IMR-90 (cell line): ENCODE data around the gene FAXC. TPM values are rescaled to one million over a fixed set of nuclear protein-coding genes. Genes with fewer than 3 reads are reported as not detected.

Source experiments
- ATAC-seq: fragments of 200-7000 bp; cut with Tn5 transposase; 2 replicates; pipeline ENCODE4 v1.9.1; 2020; ENCODE audit warnings: low read depth, mild to moderate bottlenecking, moderate library complexity
- BruUV-seq: library from RNA; stranded (reverse); fragments of 400-500 nt; replicated peaks from 2 replicates; lab custom pipeline; 2021; lab: Mats Ljungman, UMichigan
- CTCF ChIA-PET: fragments of 300-600 bp; formaldehyde crosslinking; extraction: SDS; loops from one replicate; lab custom pipeline; 2021; ENCODE audit warnings: antibody characterized with exemption; lab: Yijun Ruan, JAX
- POLR2A ChIA-PET: fragments of 300-600 bp; sonication (Branson Sonifier 250); formaldehyde crosslinking; loops from one replicate; lab custom pipeline; 2022; ENCODE audit warnings: antibody characterized with exemption; ENCODE audit not compliant: unreplicated experiment; lab: Charles Lee
- DNase-seq: peaks from one replicate; pipeline ENCODE4 v3.0.0; 2013
- H2AFZ ChIP-seq: replicated peaks from 2 replicates; pipeline ENCODE3; 2013; ENCODE audit warnings: low read length, mild to moderate bottlenecking; ENCODE audit not compliant: poor library complexity
- H2AK5ac ChIP-seq: 2 replicates; pipeline ENCODE4 v1.6.1; 2013; ENCODE audit warnings: low read depth, low read length, inconsistent platforms
- H2AK9ac ChIP-seq: replicated peaks from 2 replicates; pipeline ENCODE3; 2013; ENCODE audit warnings: mild to moderate bottlenecking, low read depth, low read length, moderate library complexity; ENCODE audit not compliant: poor library complexity
- H2BK120ac ChIP-seq: 2 replicates; pipeline ENCODE4 v1.6.1; 2013; ENCODE audit warnings: low read depth, low read length, inconsistent platforms
- H2BK15ac ChIP-seq: 3 replicates; pipeline ENCODE4 v1.6.1; 2013; ENCODE audit warnings: low read depth, low read length, inconsistent platforms
- H2BK20ac ChIP-seq: 2 replicates; pipeline ENCODE4 v1.6.1; 2013; ENCODE audit warnings: low read depth, mild to moderate bottlenecking, inconsistent platforms, low read length, moderate library complexity
- H2BK5ac ChIP-seq: 2 replicates; pipeline ENCODE4 v1.6.1; 2013; ENCODE audit warnings: mild to moderate bottlenecking, low read depth, low read length, inconsistent platforms; ENCODE audit not compliant: poor library complexity, severe bottlenecking
- H3K14ac ChIP-seq: replicated peaks from 2 replicates; pipeline ENCODE4 v1.6.1; 2013; ENCODE audit warnings: low read depth, low read length, inconsistent platforms
- H3K18ac ChIP-seq: 2 replicates; pipeline ENCODE4 v1.6.1; 2013; ENCODE audit warnings: low read depth, low read length, control low read depth
- H3K23ac ChIP-seq: 2 replicates; pipeline ENCODE4 v1.6.1; 2013; ENCODE audit warnings: low read depth, low read length, inconsistent platforms
- H3K27ac ChIP-seq: 2 replicates; pipeline ENCODE4 v1.5.1; 2013; ENCODE audit warnings: mild to moderate bottlenecking, control low read depth, low read length; ENCODE audit not compliant: insufficient read depth
- H3K27me3 ChIP-seq: 2 replicates; pipeline ENCODE4 v1.6.1; 2013; ENCODE audit warnings: low read length; ENCODE audit not compliant: control insufficient read depth, insufficient read depth
- H3K36me3 ChIP-seq: 2 replicates; pipeline ENCODE4 v1.6.1; 2013; ENCODE audit warnings: low read length, mixed read lengths; ENCODE audit not compliant: control insufficient read depth, insufficient read depth
- H3K4ac ChIP-seq: 2 replicates; pipeline ENCODE4 v1.6.1; 2013; ENCODE audit warnings: low read depth, low read length, inconsistent platforms
- H3K4me1 ChIP-seq: 2 replicates; pipeline ENCODE4 v1.6.1; 2013; ENCODE audit warnings: low read length, mixed read lengths; ENCODE audit not compliant: control insufficient read depth, insufficient read depth
- H3K4me2 ChIP-seq: 2 replicates; pipeline ENCODE4 v1.6.1; 2013; ENCODE audit warnings: low read depth, mild to moderate bottlenecking, control low read depth, low read length, moderate library complexity
- H3K4me3 ChIP-seq: 2 replicates; pipeline ENCODE4 v1.5.1; 2013; ENCODE audit warnings: low read depth, mild to moderate bottlenecking, control low read depth, low read length, moderate library complexity; ENCODE audit not compliant: insufficient read depth
- H3K56ac ChIP-seq: 2 replicates; pipeline ENCODE4 v1.6.1; 2013; ENCODE audit warnings: low read length, inconsistent platforms; ENCODE audit not compliant: insufficient read depth; ENCODE audit errors: extremely low read depth
- H3K79me1 ChIP-seq, 2 experiments: 2 replicates each; pipeline ENCODE4 v1.6.1; 2013; ENCODE audit warnings: low read length in 2 of 2, inconsistent platforms in 1 of 2, low read depth in 1 of 2
- H3K9ac ChIP-seq: 2 replicates; pipeline ENCODE4 v1.6.1; 2013; ENCODE audit warnings: low read depth, low read length, control low read depth
- H3K9me1 ChIP-seq: 2 replicates; pipeline ENCODE4 v1.6.1; 2013; ENCODE audit warnings: low read length, inconsistent platforms; ENCODE audit not compliant: insufficient read depth
- H3K9me3 ChIP-seq: 2 replicates; pipeline ENCODE4 v1.6.1; 2013; ENCODE audit warnings: low read length; ENCODE audit not compliant: control insufficient read depth, insufficient read depth
- H4K20me1 ChIP-seq: 2 replicates; pipeline ENCODE4 v1.6.1; 2013; ENCODE audit warnings: low read length, inconsistent platforms; ENCODE audit not compliant: insufficient read depth
- H4K5ac ChIP-seq: 2 replicates; pipeline ENCODE4 v1.6.1; 2013; ENCODE audit warnings: mild to moderate bottlenecking, low read depth, low read length, control low read depth
- H4K8ac ChIP-seq, 2 experiments: 2 replicates each; pipeline ENCODE4 v1.6.1; 2013; ENCODE audit warnings: low read depth in 2 of 2, low read length in 2 of 2, control low read depth in 1 of 2, inconsistent platforms in 1 of 2
- H4K91ac ChIP-seq: 2 replicates; pipeline ENCODE4 v1.6.1; 2013; ENCODE audit warnings: low read depth, low read length, inconsistent platforms; ENCODE audit not compliant: insufficient read depth
- BHLHE40 ChIP-seq: fragments of 150-350 bp; IDR thresholded peaks from 2 replicates; pipeline ENCODE4 v1.6.1; 2016; ENCODE audit warnings: mild to moderate bottlenecking, low read depth, low read length
- CEBPB ChIP-seq: IDR thresholded peaks from 2 replicates; pipeline ENCODE4 v1.6.1; 2012; ENCODE audit warnings: low read depth, low read length, improper control_type of control experiment
- CHD1 ChIP-seq: IDR thresholded peaks from 2 replicates; pipeline ENCODE4 v1.6.1; 2012; ENCODE audit warnings: low read depth, low read length, improper control_type of control experiment
- CTCF ChIP-seq: conservative IDR thresholded peaks from 2 replicates; pipeline ENCODE4 v1.5.1; 2012; ENCODE audit warnings: mild to moderate bottlenecking, low read depth, low read length, improper control_type of control experiment
- ELK1 ChIP-seq: fragments of 150-350 bp; IDR thresholded peaks from 2 replicates; pipeline ENCODE4 v1.6.1; 2016; ENCODE audit warnings: low read depth, mild to moderate bottlenecking, low read length, moderate library complexity, borderline replicate concordance
- FOS ChIP-seq: fragments of 150-350 bp; IDR thresholded peaks from 2 replicates; pipeline ENCODE4 v1.6.1; 2016; ENCODE audit warnings: low read depth, low read length
- MAFK ChIP-seq: IDR thresholded peaks from 2 replicates; pipeline ENCODE4 v1.6.1; 2012; ENCODE audit warnings: low read depth, low read length, improper control_type of control experiment
- MXI1 ChIP-seq: IDR thresholded peaks from 2 replicates; pipeline ENCODE4 v1.6.1; 2012; ENCODE audit warnings: low read depth, mild to moderate bottlenecking, low read length, moderate library complexity, borderline replicate concordance
- NFE2L2 ChIP-seq: fragments of 150-350 bp; IDR thresholded peaks from 2 replicates; pipeline ENCODE4 v1.6.1; 2016; ENCODE audit warnings: low read depth, mild to moderate bottlenecking, low read length
- POLR2A ChIP-seq: IDR thresholded peaks from 2 replicates; pipeline ENCODE4 v1.6.1; 2012; ENCODE audit warnings: mild to moderate bottlenecking, low read depth, low read length
- RCOR1 ChIP-seq: IDR thresholded peaks from 2 replicates; pipeline ENCODE4 v1.6.1; 2012; ENCODE audit warnings: mild to moderate bottlenecking, low read length, improper control_type of control experiment; ENCODE audit not compliant: insufficient replicate concordance
- RFX5 ChIP-seq: IDR thresholded peaks from 2 replicates; pipeline ENCODE4 v1.8.0; 2012; ENCODE audit warnings: low read depth, mild to moderate bottlenecking, low read length, moderate library complexity
- SMC3 ChIP-seq: fragments of 150-350 bp; IDR thresholded peaks from 2 replicates; pipeline ENCODE4 v1.6.1; 2016; ENCODE audit warnings: low read depth, mild to moderate bottlenecking, antibody characterized with exemption, low read length, moderate library complexity
- USF2 ChIP-seq: fragments of 150-350 bp; IDR thresholded peaks from 2 replicates; pipeline ENCODE4 v1.6.1; 2017; ENCODE audit warnings: mild to moderate bottlenecking, antibody characterized with exemption, low read length, low read depth
- WGBS, 2 experiments: methylation state at CpG; one replicate each; pipeline versions ENCODE4 v1.1.5 to v1.1.7; 2013; ENCODE audit warnings: missing lambda C conversion rate in 2 of 2; ENCODE audit not compliant: insufficient read length in 1 of 2; ENCODE audit errors: extremely low coverage in 2 of 2; 5-methylcytosine and 5-hydroxymethylcytosine counted together
- dilution Hi-C: fragments of 300-500 bp; cut with HindIII; formaldehyde crosslinking; loops from one replicate; pipeline ENCODE4 v1.14.3; 2018; ENCODE audit warnings: low sequenced_read_pairs; ENCODE audit not compliant: unreplicated experiment
- in situ Hi-C: fragments of 300-500 bp; cut with MboI; formaldehyde crosslinking; loops from 3 replicates; pipeline ENCODE4 v1.14.3; 2019; ENCODE audit warnings: low sequenced_read_pairs, inconsistent platforms, mixed read lengths
- intact Hi-C: fragments of 100-400 bp; cut with micrococcal nuclease; formaldehyde crosslinking; loops from 2 replicates; pipeline ENCODE4 v1.10.0; 2022
- polyA plus RNA-seq, 3 experiments: library from polyadenylated mRNA; depleted of rRNA; stranded (reverse); fragments of >200 nt; gene quantifications; 2 replicates each; pipeline ENCODE4 v1.2.3, GENCODE V29; 2012; ENCODE audit warnings: low replicate concordance in 1 of 3
- total RNA-seq: library from RNA; depleted of rRNA; stranded (reverse); fragments of >200 nt; gene quantifications from 2 replicates; pipeline ENCODE4 v1.2.3, GENCODE V29; 2012

FAXC gene
- total and polyA plus RNA-seq, 2 of the 4 experiments (the other 2 are of a cell fraction), result 1.1 to 2.7 TPM

- Histone ChIP-seq H2AFZ (no peak overlapping the region), H2AK5ac (no peak overlapping the region), H3K9me3 (no peaks in the 10 kb centered on the region), H4K8ac (no peak overlapping the region), H3K18ac (no peak overlapping the region), H3K36me3 (no peaks in the 10 kb centered on the region), H2BK15ac (no peak overlapping the region), H3K56ac (no peak overlapping the region), H2BK120ac (no peak overlapping the region), H3K23ac (no peak overlapping the region), H2BK20ac (no peak overlapping the region), H3K4ac (no peak overlapping the region), H4K5ac (no peak overlapping the region), H3K4me2 (no peak overlapping the region), H3K4me1 (no peaks in the 10 kb centered on the region), H2AK9ac (no peak overlapping the region), H2BK5ac (no peak overlapping the region), H3K9ac (no peak overlapping the region), H3K14ac (no peak overlapping the region), H3K9me1 (no peaks in the 10 kb centered on the region), H3K4me3 (no peak overlapping the region), H4K91ac (no peak overlapping the region), H3K79me1 (no peaks in the 10 kb centered on the region), H4K20me1 (no peaks in the 10 kb centered on the region), H3K27me3 (no peaks in the 10 kb centered on the region), H3K27ac (no peak overlapping the region)
- WGBS, 2 experiments, result no CpG with 5 or more reads among the region's 1 CpG
- ATAC-seq (no peak), DNase-seq (no peak)
- no TSS peak for BruUV-seq
- intact Hi-C loops (no loop called here), dilution Hi-C loops (no loop called here), in situ Hi-C loops (no loop called here)
- TF ChIP-seq POLR2A, result no peak
- no peak for TF ChIP-seq BHLHE40
- TF ChIP-seq MAFK, result no peak
- TF ChIP-seq MXI1, result no peak
- TF ChIP-seq RCOR1, result no peak
- no peak for TF ChIP-seq NFE2L2
- no peak for TF ChIP-seq SMC3
- TF ChIP-seq FOS, result no peak
- TF ChIP-seq CHD1, result no peak
- TF ChIP-seq USF2, result no peak
- no peak for TF ChIP-seq ELK1
- no peak for TF ChIP-seq RFX5
- TF ChIP-seq CEBPB, result no peak
- no peak for TF ChIP-seq CTCF
- ChIA-PET CTCF (interaction anchor here (3.1 kb wide), 1 partner anchor 20 kb away, joined by 12 read pairs; no protein-coding TSS in a partner anchor), POLR2A (no interaction called here)
Observed at GRCh38 chr6:99310553-99310952, 38.9 kb downstream of the FAXC start.
